Rectal smooth muscle tissue (tissue), 1 donor: ENCODE measurements around the gene PLEKHG4B.
"Not testable (repeated sequence)": the region's sequence is repeated elsewhere in the genome, so short reads cannot be mapped to it uniquely, and the experiment has no call there.

Experiments
- H3K27ac ChIP-seq: one replicate; pipeline ENCODE4 v1.7.0; 2013; ENCODE audit warnings: low read depth, low read length, inconsistent platforms
- H3K27me3 ChIP-seq: one replicate; pipeline ENCODE4 v1.7.0; 2013; ENCODE audit warnings: low read length; ENCODE audit not compliant: control insufficient read depth, insufficient read depth
- H3K36me3 ChIP-seq: one replicate; pipeline ENCODE4 v1.7.0; 2013; ENCODE audit warnings: low read length; ENCODE audit not compliant: control insufficient read depth, insufficient read depth
- H3K4me1 ChIP-seq: one replicate; pipeline ENCODE4 v1.7.0; 2013; ENCODE audit warnings: low read length; ENCODE audit not compliant: control insufficient read depth, insufficient read depth
- H3K4me3 ChIP-seq: one replicate; pipeline ENCODE4 v1.7.0; 2013; ENCODE audit warnings: low read length
- H3K9ac ChIP-seq: one replicate; pipeline ENCODE4 v1.7.0; 2013; ENCODE audit warnings: low read length

PLEKHG4B gene

DNA sequence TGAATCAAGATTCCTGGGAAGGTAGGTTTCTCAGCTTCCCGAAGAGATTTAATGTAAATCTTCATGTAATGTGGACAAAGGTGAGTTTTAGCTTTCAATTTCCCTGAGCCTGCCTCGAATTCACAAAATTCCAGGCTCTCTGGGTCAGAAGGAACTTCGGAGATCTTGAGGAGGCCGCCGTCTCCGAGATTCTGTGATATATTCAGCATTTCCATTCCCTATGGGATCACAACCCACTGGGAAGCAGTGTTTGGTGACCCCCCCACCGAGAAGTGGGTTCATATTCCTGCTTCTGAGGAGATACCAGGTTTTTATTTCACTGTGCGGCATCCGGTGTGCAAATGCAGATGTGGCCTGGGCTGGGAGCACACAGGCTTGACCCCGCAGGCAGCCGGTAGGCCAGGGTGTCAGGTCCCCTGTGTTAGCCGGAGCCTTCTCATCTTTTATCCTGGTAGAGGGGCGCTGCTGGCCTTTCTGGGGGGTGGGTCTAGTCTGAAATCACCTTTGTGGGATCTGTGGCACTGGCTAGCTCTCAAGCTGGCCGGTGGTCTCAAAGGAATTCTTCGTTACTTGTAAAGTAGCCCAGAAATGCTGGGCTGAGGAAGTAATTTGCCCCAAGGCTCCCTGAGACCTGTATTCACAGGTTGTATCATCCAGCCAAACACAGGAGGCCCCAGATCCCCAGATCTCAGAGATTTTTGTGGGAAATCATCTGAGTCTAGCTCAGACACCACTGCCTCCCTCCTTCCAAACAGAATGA is 1.4 kb downstream of the PLEKHG4B start:
- H3K4me3 ChIP-seq = no peak overlapping the region
- H3K4me1 ChIP-seq = no peaks in the 10 kb centered on the region
- no peak overlapping the region for H3K9ac ChIP-seq
- H3K27me3 ChIP-seq = peaks cover 20% of the 10 kb centered on the region
- no peak overlapping the region for H3K27ac ChIP-seq
- no peaks in the 10 kb centered on the region for H3K36me3 ChIP-seq

DNA sequence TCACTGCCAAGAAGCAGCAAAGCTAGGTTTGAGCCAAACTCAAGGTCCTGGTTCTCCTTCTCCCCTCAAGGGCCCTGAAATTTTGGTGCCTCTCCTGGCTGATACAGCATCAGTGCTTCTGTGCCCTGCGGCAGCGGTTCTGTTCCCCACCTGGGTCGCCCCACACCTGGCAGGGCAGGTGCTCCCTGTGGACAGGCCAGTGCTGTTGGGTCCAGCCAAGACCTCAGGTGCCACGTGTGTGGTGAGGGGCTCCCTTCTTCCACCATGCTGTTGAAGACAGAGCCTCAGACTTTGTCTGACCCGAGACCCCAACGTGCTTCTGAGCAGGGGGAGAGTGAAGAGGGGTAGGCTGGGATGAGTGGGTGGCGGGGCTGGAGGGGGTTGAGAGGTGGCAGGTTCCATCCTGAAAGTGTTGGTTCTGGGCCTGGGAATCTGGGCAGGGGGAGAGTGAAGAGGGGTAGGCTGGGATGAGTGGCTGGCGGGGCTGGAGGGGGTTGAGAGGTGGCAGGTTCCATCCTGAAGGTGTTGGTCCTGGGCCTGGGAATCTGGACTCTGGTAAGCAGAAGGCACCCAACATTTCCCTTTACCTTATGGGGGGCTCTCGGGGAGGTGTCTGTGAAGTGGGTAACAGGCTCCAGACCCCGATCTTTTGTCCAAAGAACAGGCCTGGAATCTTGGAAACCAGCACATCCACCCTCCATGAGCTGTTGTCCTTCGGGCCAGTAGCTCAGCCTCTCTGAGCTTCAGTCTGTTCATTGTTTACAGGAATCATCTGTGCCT is 2.3 kb downstream of the PLEKHG4B start:
- peaks cover 20% of the 10 kb centered on the region for H3K27me3 ChIP-seq
- no peaks in the 10 kb centered on the region for H3K4me1 ChIP-seq
- H3K4me3 ChIP-seq = no peak overlapping the region
- no peak overlapping the region for H3K9ac ChIP-seq
- H3K27ac ChIP-seq = no peak overlapping the region
- no peaks in the 10 kb centered on the region for H3K36me3 ChIP-seq

DNA sequence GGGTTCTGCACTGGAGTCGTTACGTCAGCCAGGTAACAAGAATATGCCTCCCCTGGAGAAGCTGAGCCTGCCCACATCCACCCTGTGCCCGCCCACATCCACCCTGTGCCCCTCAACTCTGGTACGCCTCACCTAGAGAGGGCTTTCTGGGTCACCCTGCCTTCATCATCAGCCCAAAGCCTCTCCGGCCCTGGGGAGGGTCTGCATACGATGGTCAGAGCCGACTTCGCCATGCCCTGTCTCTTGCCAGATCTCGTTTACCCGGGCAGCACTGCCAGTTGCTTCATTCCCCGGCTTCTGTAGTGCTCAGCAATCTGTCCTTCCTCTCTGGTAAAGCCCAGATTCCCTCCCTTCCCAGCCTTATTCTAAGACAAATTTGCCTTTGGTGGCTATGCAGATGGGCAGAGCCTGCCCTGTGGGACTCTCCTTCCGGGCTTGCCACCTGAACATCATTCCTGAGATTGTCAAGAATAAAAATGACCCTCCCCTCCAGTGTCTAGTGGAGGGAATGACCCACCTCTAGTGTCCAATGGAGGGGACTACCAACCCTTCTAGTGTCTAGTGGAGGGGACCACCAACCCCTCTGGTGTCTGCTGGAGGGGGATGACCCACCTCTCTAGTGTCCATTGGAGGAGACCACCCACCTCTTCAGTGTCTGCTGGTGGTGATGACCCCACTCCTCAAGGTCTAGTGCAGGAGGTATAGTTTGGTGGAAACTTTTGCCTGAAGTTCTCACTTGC is 3.4 kb downstream of the PLEKHG4B start:
- no peaks in the 10 kb centered on the region for H3K36me3 ChIP-seq
- H3K9ac ChIP-seq = no peak overlapping the region
- H3K27ac ChIP-seq = no peak overlapping the region
- peaks cover 15% of the 10 kb centered on the region for H3K27me3 ChIP-seq
- H3K4me1 ChIP-seq = no peaks in the 10 kb centered on the region
- no peak overlapping the region for H3K4me3 ChIP-seq

DNA sequence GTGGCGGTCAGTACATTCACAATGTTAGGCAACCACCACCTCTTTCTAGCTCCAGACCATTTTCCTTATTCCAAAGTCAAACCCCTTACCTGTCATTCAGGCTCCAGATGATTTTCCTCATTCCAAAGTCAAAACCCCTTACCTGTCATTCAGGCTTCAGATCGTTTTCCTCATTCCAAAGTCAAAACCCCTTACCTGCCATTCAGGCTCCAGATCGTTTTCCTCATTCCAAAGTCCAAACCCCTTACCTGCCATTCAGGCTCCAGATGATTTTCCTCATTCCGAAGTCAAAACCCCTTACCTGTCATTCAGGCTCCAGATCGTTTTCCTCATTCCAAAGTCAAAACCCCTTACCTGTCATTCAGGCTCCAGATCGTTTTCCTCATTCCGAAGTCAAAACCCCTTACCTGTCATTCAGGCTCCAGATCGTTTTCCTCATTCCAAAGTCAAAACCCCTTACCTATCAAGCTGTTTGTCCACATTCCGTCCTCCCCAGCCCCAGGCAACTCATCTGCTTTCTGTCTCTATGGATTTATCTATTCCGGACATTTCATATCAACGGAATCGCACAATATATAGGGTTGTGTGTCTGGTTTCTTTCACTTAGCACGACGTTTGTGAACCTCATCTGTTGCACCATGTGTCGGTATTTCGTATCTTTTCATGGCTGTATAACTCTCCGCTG is 5.2 kb downstream of the PLEKHG4B start:
- no peak overlapping the region for H3K4me3 ChIP-seq
- H3K36me3 ChIP-seq = no peaks in the 10 kb centered on the region
- peaks cover 9% of the 10 kb centered on the region for H3K27me3 ChIP-seq
- H3K27ac ChIP-seq = no peak overlapping the region
- no peaks in the 10 kb centered on the region for H3K4me1 ChIP-seq
- no peak overlapping the region for H3K9ac ChIP-seq

GRCh38 chr5:99815-100214 is 7.8 kb downstream of the PLEKHG4B start:
- no peak overlapping the region for H3K4me3 ChIP-seq
- H3K27ac ChIP-seq = no peak overlapping the region
- no peak overlapping the region for H3K9ac ChIP-seq
- no peaks in the 10 kb centered on the region for H3K4me1 ChIP-seq
- H3K27me3 ChIP-seq = peaks cover 3% of the 10 kb centered on the region
- H3K36me3 ChIP-seq = no peaks in the 10 kb centered on the region

- no peak overlapping the region for H3K4me3 ChIP-seq
- no peaks in the 10 kb centered on the region for H3K36me3 ChIP-seq
- H3K4me1 ChIP-seq = no peaks in the 10 kb centered on the region
- no peak overlapping the region for H3K27ac ChIP-seq
- H3K9ac ChIP-seq = no peak overlapping the region
- no peaks in the 10 kb centered on the region for H3K27me3 ChIP-seq
These were observed 10.6 kb downstream of the PLEKHG4B start for GRCh38 chr5:102411-103043.

DNA sequence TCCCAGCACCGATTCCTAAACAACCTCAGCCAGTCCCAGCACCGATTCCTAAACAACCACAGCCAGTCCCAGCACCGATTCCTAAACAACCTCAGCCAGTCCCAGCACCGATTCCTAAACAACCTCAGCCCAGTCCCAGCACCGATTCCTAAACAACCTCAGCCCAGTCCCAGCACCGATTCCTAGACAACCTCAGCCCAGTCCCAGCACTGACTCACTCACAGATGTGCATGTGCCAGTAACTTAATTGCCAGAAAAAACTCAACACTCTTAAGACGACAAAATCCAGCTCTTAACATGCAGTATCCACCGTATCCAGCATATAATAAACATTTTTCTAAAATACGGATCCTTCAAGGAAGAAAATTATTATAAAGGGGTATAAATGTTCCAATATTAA is 12.1 kb downstream of the PLEKHG4B start:
- not testable (repeated sequence) for H3K27ac ChIP-seq, H3K27me3 ChIP-seq, H3K9ac ChIP-seq, H3K4me1 ChIP-seq, H3K36me3 ChIP-seq, H3K4me3 ChIP-seq

DNA sequence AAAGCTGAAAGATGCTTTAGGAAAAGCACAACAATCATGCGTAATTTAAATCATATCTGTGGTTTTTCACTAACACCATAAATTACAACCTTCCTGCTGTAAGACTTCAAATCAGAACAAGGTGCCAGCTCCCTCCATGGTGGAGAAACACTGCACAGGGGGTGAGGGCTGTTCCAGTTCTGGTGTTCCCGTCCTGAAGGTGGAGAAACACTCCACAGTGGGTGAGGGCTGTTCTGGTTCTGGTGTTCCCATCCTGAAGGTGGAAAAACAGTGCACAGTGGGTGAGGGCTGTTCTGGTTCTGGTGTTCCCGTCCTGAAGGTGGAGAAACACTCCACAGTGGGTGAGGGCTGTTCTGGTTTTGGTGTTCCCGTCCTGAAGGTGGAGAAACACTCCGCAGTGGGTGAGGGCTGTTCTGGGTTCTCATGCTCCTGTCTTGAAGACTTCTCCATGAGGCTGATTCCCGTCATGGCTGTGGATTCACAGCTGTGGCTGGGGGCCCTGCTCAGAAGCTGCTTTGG is 12.9 kb downstream of the PLEKHG4B start:
- H3K4me1 ChIP-seq = no peaks in the 10 kb centered on the region
- no peaks in the 10 kb centered on the region for H3K36me3 ChIP-seq
- H3K4me3 ChIP-seq = no peak overlapping the region
- no peaks in the 10 kb centered on the region for H3K27me3 ChIP-seq
- H3K27ac ChIP-seq = no peak overlapping the region
- H3K9ac ChIP-seq = no peak overlapping the region

GRCh38 chr5:105504-106070 is 13.6 kb downstream of the PLEKHG4B start:
- Histone ChIP-seq H3K9ac (no peak overlapping the region), H3K4me1 (no peaks in the 10 kb centered on the region), H3K27me3 (no peaks in the 10 kb centered on the region), H3K36me3 (no peaks in the 10 kb centered on the region), H3K4me3 (no peak overlapping the region), H3K27ac (no peak overlapping the region)

- no peak overlapping the region for H3K9ac ChIP-seq
- H3K27me3 ChIP-seq = no peaks in the 10 kb centered on the region
- no peaks in the 10 kb centered on the region for H3K4me1 ChIP-seq
- no peak overlapping the region for H3K4me3 ChIP-seq
- H3K36me3 ChIP-seq = no peaks in the 10 kb centered on the region
- no peak overlapping the region for H3K27ac ChIP-seq
These were observed 14.6 kb downstream of the PLEKHG4B start for GRCh38 chr5:106587-106986.

GRCh38 chr5:107526-107925 is 15.6 kb downstream of the PLEKHG4B start:
- Histone ChIP-seq H3K9ac (no peak overlapping the region), H3K36me3 (no peaks in the 10 kb centered on the region), H3K27me3 (no peaks in the 10 kb centered on the region), H3K4me3 (no peak overlapping the region), H3K4me1 (no peaks in the 10 kb centered on the region), H3K27ac (no peak overlapping the region)
